AG10803 (cell line): ENCODE data around the gene CSH1.
"Not testable (repeated sequence)": the region's sequence is repeated elsewhere in the genome, so short reads cannot be mapped to it uniquely, and the experiment has no call there.

Source experiments
- DNase-seq: peaks from one replicate; pipeline ENCODE4 v3.0.0; 2010; ENCODE audit warnings: low read depth
- H3K4me3 ChIP-seq: 2 replicates; pipeline ENCODE4 v1.5.1; 2011; ENCODE audit warnings: mild to moderate bottlenecking, low read length, control low read depth
- TF ChIP-seq, protein P1 (sequence below): conservative IDR thresholded peaks from 2 replicates; pipeline ENCODE4 v1.5.1; 2011; ENCODE audit warnings: mild to moderate bottlenecking, low read length, control low read depth, inconsistent platforms

The CSH1 gene

DNA sequence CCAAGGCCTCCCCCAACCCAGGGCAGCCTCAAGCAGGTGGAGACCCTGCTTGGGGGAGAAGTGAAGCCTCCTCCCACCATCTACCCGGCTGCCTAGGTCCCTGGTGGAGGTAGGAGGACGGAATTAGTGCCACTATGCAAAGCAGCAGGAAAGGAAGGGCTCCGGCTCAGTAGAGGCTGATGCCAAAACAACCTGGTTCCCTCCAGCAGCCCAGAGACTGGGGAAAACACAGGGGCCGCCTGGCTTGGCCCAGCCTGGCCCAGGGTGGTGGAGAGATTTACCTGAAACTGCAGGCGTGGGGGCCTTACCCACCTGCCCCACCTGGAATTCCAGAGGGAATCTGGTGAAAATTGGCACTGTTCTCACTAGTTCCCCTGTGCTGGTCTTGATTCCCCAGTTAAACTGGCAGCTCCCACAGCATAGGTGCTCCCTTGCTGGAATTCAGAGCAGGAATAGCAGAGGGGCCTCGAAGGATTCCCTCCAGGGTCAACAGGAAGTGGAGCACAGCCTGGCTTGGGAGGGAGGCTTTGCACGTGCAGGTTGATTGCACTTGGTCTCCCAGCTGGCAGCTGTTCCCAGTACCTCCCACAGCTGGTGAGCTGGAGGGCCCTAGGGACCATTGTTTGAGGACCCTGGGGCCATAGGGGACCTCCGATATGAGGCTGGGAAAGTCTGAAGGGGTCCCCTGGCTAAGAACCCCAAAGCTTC lies 31.2 kb upstream of the CSH1 start:
- TF ChIP-seq, protein P1, sequence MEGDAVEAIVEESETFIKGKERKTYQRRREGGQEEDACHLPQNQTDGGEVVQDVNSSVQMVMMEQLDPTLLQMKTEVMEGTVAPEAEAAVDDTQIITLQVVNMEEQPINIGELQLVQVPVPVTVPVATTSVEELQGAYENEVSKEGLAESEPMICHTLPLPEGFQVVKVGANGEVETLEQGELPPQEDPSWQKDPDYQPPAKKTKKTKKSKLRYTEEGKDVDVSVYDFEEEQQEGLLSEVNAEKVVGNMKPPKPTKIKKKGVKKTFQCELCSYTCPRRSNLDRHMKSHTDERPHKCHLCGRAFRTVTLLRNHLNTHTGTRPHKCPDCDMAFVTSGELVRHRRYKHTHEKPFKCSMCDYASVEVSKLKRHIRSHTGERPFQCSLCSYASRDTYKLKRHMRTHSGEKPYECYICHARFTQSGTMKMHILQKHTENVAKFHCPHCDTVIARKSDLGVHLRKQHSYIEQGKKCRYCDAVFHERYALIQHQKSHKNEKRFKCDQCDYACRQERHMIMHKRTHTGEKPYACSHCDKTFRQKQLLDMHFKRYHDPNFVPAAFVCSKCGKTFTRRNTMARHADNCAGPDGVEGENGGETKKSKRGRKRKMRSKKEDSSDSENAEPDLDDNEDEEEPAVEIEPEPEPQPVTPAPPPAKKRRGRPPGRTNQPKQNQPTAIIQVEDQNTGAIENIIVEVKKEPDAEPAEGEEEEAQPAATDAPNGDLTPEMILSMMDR, result no peak
- no peak for DNase-seq

DNA sequence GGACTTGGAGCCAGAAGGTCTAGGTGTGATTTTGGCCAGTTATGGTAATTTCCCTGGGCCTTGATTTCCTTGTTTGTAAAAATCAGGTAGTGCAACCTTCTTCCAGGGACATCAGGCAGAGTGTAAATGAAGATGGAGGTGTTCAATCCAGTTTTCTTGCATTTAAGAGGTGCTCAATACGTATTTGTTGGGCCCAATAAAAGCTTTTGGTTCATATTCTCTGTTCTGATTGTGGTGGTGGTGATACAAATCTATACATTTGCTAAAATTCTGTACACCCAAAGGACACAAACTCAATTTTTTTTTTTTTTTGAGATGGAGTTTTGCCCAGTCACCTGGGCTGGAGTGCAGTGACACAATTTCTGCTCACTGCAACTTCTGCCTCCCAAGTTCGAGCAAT lies 29.8 kb upstream of the CSH1 start:
- no peak overlapping the region for H3K4me3 ChIP-seq
- no peak for DNase-seq

More for the DNA sequence above, 31.2 kb upstream of the CSH1 start:
- H3K4me3 ChIP-seq, result no peak overlapping the region

DNA sequence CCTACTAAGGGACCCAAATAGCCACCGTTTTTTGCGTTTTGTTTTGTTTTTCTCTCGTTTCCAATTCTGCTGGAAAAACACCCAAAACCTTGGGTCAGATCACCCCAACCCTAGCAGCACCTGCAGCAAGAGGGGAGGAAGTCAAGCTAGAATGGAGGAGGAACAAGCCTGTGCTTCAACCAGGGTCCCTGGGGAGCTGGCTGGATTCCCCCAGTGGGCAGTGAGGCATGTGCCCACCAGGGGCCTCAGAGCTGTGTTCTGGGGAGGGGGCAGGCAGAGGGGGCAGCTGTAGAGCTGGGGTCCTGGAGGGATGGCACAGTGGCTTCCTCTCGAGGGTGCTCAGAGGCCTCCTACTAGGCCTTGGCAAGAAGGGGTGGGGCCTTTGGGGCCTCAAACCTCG lies 29.2 kb upstream of the CSH1 start:
- no peak overlapping the region for H3K4me3 ChIP-seq
- DNase-seq, result no peak
- TF ChIP-seq, protein P1, result no peak

More for the DNA sequence above, 29.8 kb upstream of the CSH1 start:
- TF ChIP-seq, protein P1, result no peak

DNA sequence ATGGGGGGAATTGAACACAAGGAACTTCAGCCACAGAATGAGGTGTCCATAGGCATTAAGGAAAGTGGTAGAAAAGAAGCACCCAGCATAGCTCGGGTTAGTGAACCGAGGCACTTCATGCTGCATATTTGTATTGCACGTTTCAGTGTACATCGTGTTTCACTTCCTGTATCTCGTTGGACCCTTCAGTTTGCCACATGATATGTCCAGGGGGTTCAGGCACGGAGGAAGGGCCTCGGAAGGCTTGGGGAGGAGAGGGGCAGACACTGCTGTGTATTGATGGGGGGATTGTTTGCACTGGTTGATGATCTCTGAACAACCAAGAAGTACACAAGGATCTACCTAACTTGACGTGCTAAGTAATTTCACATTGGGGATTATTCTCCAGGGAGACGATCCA lies 26.0 kb upstream of the CSH1 start:
- H3K4me3 ChIP-seq, DNase-seq: not testable (repeated sequence)

DNA sequence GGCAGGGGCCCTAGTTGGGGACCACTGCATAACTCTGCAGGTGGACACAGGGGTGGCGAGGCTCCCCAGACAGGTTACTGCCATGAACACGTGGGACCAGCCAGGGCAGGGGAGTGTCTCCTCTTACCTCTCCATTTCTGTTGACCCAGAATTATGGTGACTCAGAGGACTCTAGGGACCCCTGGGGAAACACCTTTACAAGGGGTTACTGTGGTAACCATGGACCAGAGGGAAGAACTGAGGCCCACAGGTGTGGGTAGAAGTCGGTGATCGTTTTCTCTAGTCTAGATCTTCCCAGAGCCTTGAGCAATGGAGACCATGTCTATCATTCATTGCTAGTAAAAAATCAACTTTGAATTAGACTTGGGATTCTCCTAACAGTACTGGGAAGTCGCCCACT lies 24.4 kb upstream of the CSH1 start:
- H3K4me3 ChIP-seq, DNase-seq: not testable (repeated sequence)

DNA sequence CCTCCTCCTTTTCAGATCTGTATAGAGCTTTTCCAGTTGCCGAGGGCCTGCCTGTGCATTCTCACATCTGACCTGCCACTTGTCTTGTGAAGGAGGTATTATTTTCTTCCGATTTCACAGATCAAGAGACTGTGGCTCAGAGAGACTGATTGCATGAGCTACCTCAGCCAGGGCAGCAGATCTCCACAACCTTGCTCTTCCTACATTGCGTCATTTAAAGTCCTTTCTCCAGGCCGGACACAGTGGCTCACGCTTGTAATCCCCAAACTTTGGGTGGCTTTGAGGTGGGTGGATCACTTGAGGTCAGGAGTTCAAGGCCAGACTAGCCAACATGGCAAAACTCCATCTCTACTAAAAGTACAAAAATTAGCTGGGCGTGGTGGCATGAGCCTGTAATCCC lies 23.7 kb upstream of the CSH1 start:
- H3K4me3 ChIP-seq, DNase-seq: not testable (repeated sequence)

DNA sequence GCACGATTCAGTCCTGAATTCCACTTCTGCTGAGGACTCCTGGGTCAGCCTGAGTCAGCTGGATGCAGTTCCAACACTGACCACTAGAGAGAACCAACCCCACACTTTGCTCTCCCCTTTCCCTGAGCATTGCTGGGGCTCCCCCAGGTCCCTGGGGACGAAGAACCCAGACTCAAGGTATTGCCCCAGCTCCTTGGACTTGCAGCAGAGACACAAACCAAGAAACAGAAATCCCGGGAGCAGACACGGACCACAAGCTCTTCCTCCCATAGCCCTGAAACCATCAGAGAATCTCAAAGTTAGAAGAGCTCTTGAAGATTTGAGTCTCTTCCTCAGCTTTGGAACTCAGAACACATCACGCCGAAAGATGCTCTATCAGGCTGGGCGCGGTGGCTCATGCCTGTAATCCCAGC lies 22.9 kb upstream of the CSH1 start:
- TF ChIP-seq, protein P1, result peak; percentile 95
- DNase-seq, result peak; percentile 52
- H3K4me3 ChIP-seq, result no peak overlapping the region

DNA sequence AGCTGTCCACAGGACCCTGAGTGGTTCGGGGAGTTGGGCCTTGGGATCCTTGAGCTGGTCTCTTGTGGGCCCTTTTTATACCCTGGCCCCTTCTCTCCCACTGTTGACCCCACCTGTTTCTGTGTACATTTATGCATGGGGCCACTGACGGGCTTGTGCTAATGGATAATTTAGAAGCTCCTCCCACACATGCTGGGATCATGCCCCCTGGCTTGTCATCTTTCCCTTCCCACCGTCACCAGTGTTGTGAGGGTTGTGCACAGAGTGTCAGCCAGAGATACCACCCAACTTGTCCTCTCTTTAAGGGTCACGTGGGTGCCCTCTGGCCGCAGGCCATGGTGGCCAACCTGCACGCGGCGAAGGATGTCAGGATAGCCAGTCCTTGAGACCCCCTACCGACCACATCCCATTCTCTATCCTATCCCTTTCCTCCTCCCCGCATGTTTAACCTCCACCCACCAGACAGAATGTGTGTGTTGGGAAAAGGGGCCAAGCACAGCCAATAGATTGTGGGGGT lies 22.5 kb upstream of the CSH1 start, which contains the start of gene GH1:
GH1 (minus strand) TSS at position 51 of the 517 bp plus-strand sequence. CDS start 63 bp downstream, outside the sequence.
- not testable (repeated sequence) for DNase-seq, H3K4me3 ChIP-seq

DNA sequence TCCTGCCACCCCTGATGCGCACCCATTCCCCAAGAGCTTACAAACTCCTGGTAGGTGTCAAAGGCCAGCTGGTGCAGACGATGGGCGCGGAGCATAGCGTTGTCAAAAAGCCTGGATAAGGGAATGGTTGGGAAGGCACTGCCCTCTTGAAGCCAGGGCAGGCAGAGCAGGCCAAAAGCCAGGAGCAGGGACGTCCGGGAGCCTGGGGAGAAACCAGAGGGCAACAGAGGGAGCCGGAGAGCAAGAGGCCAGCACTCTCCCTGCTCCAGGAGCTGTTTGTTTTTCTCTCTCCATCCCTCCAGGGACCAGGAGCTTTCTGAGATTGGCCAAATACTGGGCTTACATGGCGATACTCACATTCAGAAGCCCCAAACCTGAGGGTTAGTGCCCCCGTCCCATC lies 21.9 kb upstream of the CSH1 start:
- TF ChIP-seq, protein P1, result no peak; the same call in 1 of the 2 replicates
- H3K4me3 ChIP-seq, result no peak overlapping the region
- no peak for DNase-seq
